Thyroid gland (tissue), 4 donors: Measurements from ENCODE around the gene SMAD3. TPM values are rescaled to one million over a fixed set of nuclear protein-coding genes. Genes with fewer than 3 reads are reported as not detected.
A peak's percentile ranks its signal among the peaks of the same experiment; 100 is the strongest.

ENCODE experiments used
- DNase-seq, 2 donors: peaks; one replicate each; pipeline ENCODE4 v3.0.0-alpha.2; 2019
- H3K27ac ChIP-seq, 3 donors: fragments of 200-600 bp; sonication (generic); 1 replicate in 2 of 3; 2 replicates in 1 of 3; pipeline ENCODE4 v1.5.1; 2016 to 2019; ENCODE audit warnings: mild to moderate bottlenecking in 1 of 3, moderate library complexity in 1 of 3
- H3K27me3 ChIP-seq: fragments of 200-600 bp; sonication (generic); one replicate; pipeline ENCODE4 v1.5.1; 2019
- H3K36me3 ChIP-seq, 2 donors: fragments of 200-600 bp; sonication (generic); one replicate each; pipeline ENCODE4 v1.5.1; 2016 to 2019
- H3K4me1 ChIP-seq, 2 donors: fragments of 200-600 bp; sonication (generic); one replicate each; pipeline ENCODE4 v1.5.1; 2017 to 2019
- H3K4me3 ChIP-seq, 3 donors: fragments of 200-600 bp; sonication (generic); replicated peaks in 1 of 3; 1 replicate in 2 of 3; 2 replicates in 1 of 3; pipeline ENCODE4 v1.5.1; 2016; ENCODE audit warnings: mild to moderate bottlenecking in 1 of 3
- H3K9me3 ChIP-seq: fragments of 200-600 bp; sonication (generic); one replicate; pipeline ENCODE4 v1.5.1; 2017
- POLR2A ChIP-seq, 2 donors: fragments of 450-650 bp; IDR thresholded peaks; one replicate each; pipeline ENCODE4 v1.6.1; 2017; ENCODE audit warnings: antibody characterized with exemption in 2 of 2, mild to moderate bottlenecking in 2 of 2, moderate library complexity in 1 of 2
- WGBS, 2 donors: methylation state at CpG; one replicate each; pipeline ENCODE4 v1.1.5; 2017; 5-methylcytosine and 5-hydroxymethylcytosine counted together
- intact Hi-C: fragments of 100-400 bp; cut with DNase I; formaldehyde crosslinking; loops from one replicate; pipeline ENCODE4 v1.15.1; 2023
- total RNA-seq, 4 donors: library from RNA; depleted of rRNA; stranded (reverse); fragments of >200 nt; gene quantifications; one replicate each; pipeline ENCODE4 v1.2.3, GENCODE V29; 2016
- TF ChIP-seq, protein P1 (sequence below), 6 experiments: fragments of 200-600 bp in 3 of 6; fragments of 450-650 bp in 3 of 6; sonication (generic) in 3 of 6; IDR thresholded peaks; one replicate each; pipeline ENCODE4 v1.5.1; 2016 to 2019; ENCODE audit warnings: antibody characterized with exemption in 6 of 6, mild to moderate bottlenecking in 2 of 6, inconsistent platforms in 1 of 6, moderate library complexity in 1 of 6

Gene SMAD3
- total RNA-seq, 4 donors from 2014 or later, result 33.6 to 66.5 (median 47.3) TPM

DNA sequence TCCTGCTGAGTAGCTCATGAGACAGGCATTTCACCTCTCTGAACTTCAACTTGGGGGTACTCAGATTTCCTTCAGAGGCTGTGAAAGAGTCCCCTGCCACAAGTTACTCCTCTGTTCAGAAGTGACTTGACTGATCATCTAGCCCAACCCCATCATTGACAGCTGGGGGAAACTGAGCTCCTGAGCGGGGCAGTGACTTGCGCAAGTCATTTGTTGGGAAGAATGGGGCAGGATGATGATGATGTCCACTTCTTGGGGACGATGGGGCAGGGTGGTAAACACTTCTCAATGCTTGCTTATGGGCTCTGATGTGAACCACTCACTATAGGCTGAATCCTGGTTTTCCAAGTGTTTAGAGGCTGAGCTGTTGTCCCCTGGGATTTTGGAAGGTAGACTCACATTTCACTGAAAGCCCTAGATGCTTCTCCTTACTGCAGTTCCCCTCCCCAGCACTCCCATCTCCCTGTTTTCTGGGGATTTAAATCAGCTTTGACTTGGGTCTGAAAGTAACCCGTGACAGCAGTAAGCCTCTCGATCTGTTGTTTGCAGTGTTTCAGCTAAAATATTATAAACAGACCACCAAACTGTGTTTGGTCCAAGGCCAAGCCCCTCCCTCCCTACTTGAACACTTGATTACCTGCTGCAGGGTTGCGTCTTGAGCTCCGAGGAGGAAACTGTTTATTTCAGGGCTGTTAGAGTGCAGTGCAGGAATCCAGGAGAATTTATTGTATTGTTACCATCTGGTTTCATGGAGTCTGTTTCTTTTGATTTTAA is 25.1 kb downstream of the SMAD3 start:
- Histone ChIP-seq H3K27ac (peak overlapping the region; percentile 42 to 83 (median 49)), H3K9me3 (no peaks in the 10 kb centered on the region), H3K27me3 (no peaks in the 10 kb centered on the region), H3K4me1 (peaks cover 70 to 86% of the 10 kb centered on the region in 2 donors), H3K36me3 (no peaks in the 10 kb centered on the region), H3K4me3 (no peak overlapping the region)
- no peak for TF ChIP-seq POLR2A (IDR thresholded peaks at IDR 0.05)
- DNase-seq, result no peak
- WGBS, 2 donors, result 49 to 58% methylated on average over 7 of the region's 7 CpGs
- intact Hi-C loops, result no loop called here

DNA sequence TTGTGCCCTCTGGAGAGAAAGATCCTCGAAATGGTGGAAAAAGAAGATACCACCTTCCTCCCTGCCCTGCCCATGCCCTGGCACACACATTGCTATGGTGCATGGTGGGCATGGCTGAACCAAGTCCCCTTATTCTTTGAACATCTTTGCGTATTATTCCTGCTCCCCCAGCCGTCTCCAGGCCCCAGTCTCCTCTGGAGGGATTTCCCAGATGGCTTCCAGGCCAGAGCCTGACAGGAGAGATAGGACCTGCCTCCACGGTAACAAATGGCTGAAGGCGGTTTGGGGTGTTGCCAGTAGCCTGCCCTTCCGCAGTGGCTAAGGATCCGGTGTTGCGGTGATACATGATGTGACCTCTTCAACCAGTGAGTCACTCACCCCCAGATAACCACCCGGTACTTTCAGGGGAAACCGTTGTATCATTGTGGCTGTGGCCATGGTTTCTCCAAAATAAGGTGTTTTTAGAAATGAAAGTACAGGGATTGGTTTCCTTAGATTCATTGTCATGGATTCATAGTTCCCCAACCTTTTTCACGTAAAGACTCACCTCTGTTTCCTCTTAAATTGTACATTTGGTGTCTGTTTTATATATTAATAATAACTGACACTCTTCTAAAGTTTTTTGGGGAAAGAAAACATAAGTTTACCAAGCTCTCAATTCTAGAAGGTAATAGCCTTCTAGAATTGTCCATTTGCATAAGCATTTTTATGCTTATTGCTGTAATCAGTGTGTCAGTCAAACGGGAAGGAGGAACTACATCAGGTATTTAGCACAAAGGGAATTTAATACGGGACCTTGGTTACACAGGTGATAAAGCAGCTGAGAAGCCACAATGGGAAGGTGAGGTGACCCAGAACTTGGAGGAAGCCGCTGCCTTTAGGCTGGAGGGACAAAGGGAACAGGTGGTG is 25.9 kb downstream of the SMAD3 start:
- WGBS, 2 donors, result 49 to 66% methylated on average over 14 of the region's 14 CpGs
- Histone ChIP-seq H3K27me3 (no peaks in the 10 kb centered on the region), H3K4me1 (peaks cover 64 to 78% of the 10 kb centered on the region in 2 donors), H3K36me3 (no peaks in the 10 kb centered on the region), H3K27ac (peak overlapping the region; percentile 42 to 83 (median 49)), H3K9me3 (no peaks in the 10 kb centered on the region), H3K4me3 (no peak overlapping the region)
- intact Hi-C loops, result no loop called here
- no peak for TF ChIP-seq POLR2A (IDR thresholded peaks at IDR 0.05)
- TF ChIP-seq, protein P1, sequence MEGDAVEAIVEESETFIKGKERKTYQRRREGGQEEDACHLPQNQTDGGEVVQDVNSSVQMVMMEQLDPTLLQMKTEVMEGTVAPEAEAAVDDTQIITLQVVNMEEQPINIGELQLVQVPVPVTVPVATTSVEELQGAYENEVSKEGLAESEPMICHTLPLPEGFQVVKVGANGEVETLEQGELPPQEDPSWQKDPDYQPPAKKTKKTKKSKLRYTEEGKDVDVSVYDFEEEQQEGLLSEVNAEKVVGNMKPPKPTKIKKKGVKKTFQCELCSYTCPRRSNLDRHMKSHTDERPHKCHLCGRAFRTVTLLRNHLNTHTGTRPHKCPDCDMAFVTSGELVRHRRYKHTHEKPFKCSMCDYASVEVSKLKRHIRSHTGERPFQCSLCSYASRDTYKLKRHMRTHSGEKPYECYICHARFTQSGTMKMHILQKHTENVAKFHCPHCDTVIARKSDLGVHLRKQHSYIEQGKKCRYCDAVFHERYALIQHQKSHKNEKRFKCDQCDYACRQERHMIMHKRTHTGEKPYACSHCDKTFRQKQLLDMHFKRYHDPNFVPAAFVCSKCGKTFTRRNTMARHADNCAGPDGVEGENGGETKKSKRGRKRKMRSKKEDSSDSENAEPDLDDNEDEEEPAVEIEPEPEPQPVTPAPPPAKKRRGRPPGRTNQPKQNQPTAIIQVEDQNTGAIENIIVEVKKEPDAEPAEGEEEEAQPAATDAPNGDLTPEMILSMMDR (IDR thresholded peaks at IDR 0.05), result no peak
- peak in 1 of 2 donors; percentile 45 for DNase-seq

DNA sequence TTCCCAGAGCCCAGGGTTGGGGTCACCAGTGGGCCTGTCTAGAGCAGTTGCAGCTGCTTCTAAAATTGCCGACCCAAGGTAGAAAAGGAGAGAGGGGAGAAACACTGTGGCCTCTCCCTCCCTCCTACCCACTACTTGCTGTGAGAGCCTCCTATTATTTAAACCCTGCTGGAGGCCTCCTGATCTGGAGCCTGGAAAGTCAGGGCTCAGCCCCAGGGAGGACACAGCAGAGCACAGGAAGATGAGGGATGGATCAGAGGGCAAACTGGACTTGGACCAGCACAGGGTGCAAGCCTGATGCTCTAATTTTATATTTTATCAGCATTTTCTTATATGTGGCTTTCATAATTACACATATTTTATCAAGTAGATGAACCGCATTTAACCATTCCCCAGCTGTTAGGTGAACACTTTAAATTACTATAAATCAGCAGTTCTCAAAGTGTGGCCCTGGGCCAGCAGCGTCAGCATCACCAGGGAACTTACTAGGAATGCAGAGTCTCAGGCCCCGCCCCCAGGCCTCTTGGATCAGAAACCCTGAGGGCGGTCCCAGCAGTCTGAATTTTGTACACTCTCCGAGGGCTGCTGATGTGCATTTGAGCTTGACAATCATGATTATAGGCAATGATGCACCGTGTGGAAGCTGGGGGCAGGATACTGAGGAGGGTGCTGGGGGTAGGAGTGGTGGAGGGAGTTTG is 26.7 kb downstream of the SMAD3 start:
- peaks cover 56 to 70% of the 10 kb centered on the region in 2 donors for H3K4me1 ChIP-seq
- DNase-seq, result no peak
- H3K4me3 ChIP-seq, result no peak overlapping the region
- no peaks in the 10 kb centered on the region for H3K27me3 ChIP-seq
- H3K27ac ChIP-seq, result peak overlapping the region in 2 of 3 donors; percentile 49 to 83
- TF ChIP-seq, protein P1 (IDR thresholded peaks at IDR 0.05), result no peak
- TF ChIP-seq POLR2A (IDR thresholded peaks at IDR 0.05), result no peak
- intact Hi-C loops, result no loop called here
- H3K9me3 ChIP-seq, result no peaks in the 10 kb centered on the region
- WGBS, 2 donors, result 66 to 67% methylated on average over 7 of the region's 7 CpGs
- no peaks in the 10 kb centered on the region for H3K36me3 ChIP-seq

DNA sequence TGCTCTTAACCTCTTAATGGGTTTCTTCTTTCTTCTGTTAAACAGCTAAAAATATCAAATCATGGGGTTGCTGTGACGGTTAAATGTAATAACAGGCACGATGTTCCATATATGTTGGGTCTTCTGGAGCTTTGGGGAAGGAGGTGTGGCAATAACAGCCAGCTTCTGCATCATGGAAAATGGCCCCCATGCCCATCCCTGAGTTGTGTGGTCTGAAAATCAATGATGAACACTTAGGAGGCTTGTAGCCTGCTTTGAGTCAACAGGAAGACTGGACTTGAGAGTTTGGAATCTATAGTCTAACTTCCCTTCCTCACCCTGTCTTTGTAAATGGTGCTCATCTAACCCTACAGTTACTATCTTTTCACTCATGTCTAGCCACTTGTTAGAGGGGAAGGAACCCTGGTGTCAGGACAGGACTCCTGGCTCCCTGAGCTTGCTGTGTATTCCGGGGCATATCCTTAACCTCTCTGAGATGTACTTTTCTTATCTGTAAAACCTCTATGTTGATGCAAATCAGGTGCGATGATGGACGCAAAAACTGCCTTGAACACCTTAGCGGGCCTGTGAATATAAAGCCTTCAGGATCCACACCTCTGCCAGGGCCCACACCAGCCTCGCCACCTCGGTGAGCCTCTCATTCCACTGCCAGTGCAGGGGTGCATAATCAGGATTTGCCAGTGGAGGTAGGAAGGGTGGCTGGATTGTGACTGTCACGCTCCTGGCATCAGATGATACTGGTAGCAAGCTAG is 27.5 kb downstream of the SMAD3 start:
- Histone ChIP-seq H3K9me3 (no peaks in the 10 kb centered on the region), H3K27ac (no peak overlapping the region), H3K4me1 (peaks cover 57 to 70% of the 10 kb centered on the region in 2 donors), H3K27me3 (no peaks in the 10 kb centered on the region), H3K4me3 (no peak overlapping the region), H3K36me3 (no peaks in the 10 kb centered on the region)
- intact Hi-C loops, result no loop called here
- no peak for TF ChIP-seq POLR2A (IDR thresholded peaks at IDR 0.05)
- TF ChIP-seq, protein P1 (IDR thresholded peaks at IDR 0.05), result no peak
- no peak for DNase-seq
- WGBS, 2 donors, result 94 to 96% methylated on average over 9 of the region's 9 CpGs

DNA sequence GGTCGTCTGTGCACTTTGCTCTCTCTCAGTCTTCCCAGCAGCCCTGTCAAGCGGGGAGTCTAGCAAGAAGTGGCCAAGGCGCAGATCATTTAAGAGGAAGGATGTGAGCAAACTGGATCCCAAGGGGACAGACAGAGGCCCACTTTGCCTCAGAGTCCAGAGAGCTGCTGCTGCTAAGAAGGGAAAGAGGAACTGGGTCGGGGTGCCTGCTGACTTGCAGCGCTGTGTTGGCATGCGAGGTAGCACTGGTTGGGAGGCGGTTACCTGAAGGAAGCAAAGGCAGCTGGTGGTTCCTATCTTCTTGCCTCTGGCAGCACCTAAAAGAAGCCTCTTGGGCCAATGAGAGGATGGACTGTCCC is 28.1 kb downstream of the SMAD3 start:
- intact Hi-C loops, result no loop called here
- Histone ChIP-seq H3K27me3 (no peaks in the 10 kb centered on the region), H3K27ac (no peak overlapping the region), H3K4me3 (no peak overlapping the region), H3K36me3 (no peaks in the 10 kb centered on the region), H3K9me3 (no peaks in the 10 kb centered on the region), H3K4me1 (peaks cover 57 to 70% of the 10 kb centered on the region in 2 donors)
- 64 to 81% methylated on average over 7 of the region's 7 CpGs for WGBS, 2 donors
- TF ChIP-seq POLR2A (IDR thresholded peaks at IDR 0.05), result no peak
- TF ChIP-seq, protein P1 (IDR thresholded peaks at IDR 0.05), result no peak
- DNase-seq, result no peak
